GM23338 (cell line): Measurements from ENCODE around the gene SGMS2. TPM values are rescaled to one million over a fixed set of nuclear protein-coding genes. Genes with fewer than 3 reads are reported as not detected.

Experiments
- polyA plus RNA-seq: library from polyadenylated mRNA; unstranded; fragments of >200 nt; fragmentation: Nextera tagmentation; extraction: Ambion mirVana; gene quantifications from 2 replicates; pipeline ENCODE4 v1.2.1, GENCODE V29; 2016
- small RNA-seq: library from RNA; depleted of rRNA; stranded (forward); fragments of <200 nt; gene quantifications from one replicate; pipeline ENCODE3, GENCODE V24; 2014; ENCODE audit warnings: low replicate concordance
- total RNA-seq: library from RNA; depleted of rRNA; stranded (reverse); fragments of >200 nt; shearing (Covaris generic); gene quantifications from 2 replicates; pipeline ENCODE4 v1.2.3, GENCODE V29; 2014; rRNA removed

Gene SGMS2
- total and polyA plus RNA-seq, 2 experiments from 2014 or later: 0.35 to 1.1 TPM

Small RNA genes lying within 50 kb of the gene (small RNA-seq; reads per million reads assigned to genes)
- not detected for gene RNU6-733P

Other genes starting within 250 kb of the SGMS2 start
- 79.1 and 85.8 TPM in 2 replicates for gene PAPSS1, start 104.7 kb upstream of the SGMS2 start, total RNA-seq
- gene PAPSS1, start 104.7 kb upstream of the SGMS2 start, polyA plus RNA-seq: 72.0 and 76.6 TPM in 2 replicates
- gene CYP2U1, start 106.6 kb downstream of the SGMS2 start, total RNA-seq: 7.3 and 9.9 TPM in 2 replicates
- 3.2 and 4.1 TPM in 2 replicates for gene CYP2U1, start 106.6 kb downstream of the SGMS2 start, polyA plus RNA-seq
- gene HADH, start 165.0 kb downstream of the SGMS2 start, total RNA-seq: 37.7 and 39.1 TPM in 2 replicates
- 37.9 and 39.2 TPM in 2 replicates for gene HADH, start 165.0 kb downstream of the SGMS2 start, polyA plus RNA-seq